GM12892 (cell line): ENCODE data around the gene CEP44.

Experiments used
- POLR2A ChIP-seq: IDR thresholded peaks from 2 replicates; pipeline ENCODE4 v1.6.1; 2011; ENCODE audit warnings: low read depth, low read length, control low read depth
- TAF1 ChIP-seq: IDR thresholded peaks from 2 replicates; pipeline ENCODE4 v1.6.1; 2011; ENCODE audit warnings: low read depth, mild to moderate bottlenecking, control low read depth, low read length, borderline replicate concordance

- TF ChIP-seq POLR2A: no peak
- no peak for TF ChIP-seq TAF1
These were observed 2.5 kb upstream of the CEP44 start for GRCh38 chr4:174281182-174281737.
